H1 (cell line): Measurements from ENCODE around the gene SCN11A. TPM values are rescaled to one million over a fixed set of nuclear protein-coding genes. Genes with fewer than 3 reads are reported as not detected.
A peak's percentile ranks its signal among the peaks of the same experiment; 100 is the strongest.

ENCODE experiments used
- CTCF ChIA-PET: fragments of 300-600 bp; sonication (Branson Sonifier 250); formaldehyde crosslinking; loops from one replicate; lab custom pipeline; 2021; ENCODE audit not compliant: partially characterized antibody; lab: Charles Lee
- POLR2A ChIA-PET: fragments of 300-600 bp; sonication (Branson Sonifier 250); formaldehyde crosslinking; loops from one replicate; lab custom pipeline; 2021; ENCODE audit warnings: inconsistent platforms; ENCODE audit not compliant: partially characterized antibody; lab: Charles Lee
- DNase-seq, 2 experiments: peaks; one replicate each; pipeline versions ENCODE4 v3.0.0 to v3.0.0-alpha.2; 2010 to 2022; ENCODE audit warnings: low spot score in 2 of 2, low read depth in 1 of 2, mixed read lengths in 1 of 2
- FAIRE-seq: peaks from 2 replicates; lab custom pipeline; 2011; peaks lifted over from hg19 to GRCh38; lab: Jason Lieb, UNC
- H2AFZ ChIP-seq: 2 replicates; pipeline ENCODE4 v1.8.1; 2012; ENCODE audit warnings: low read length, inconsistent platforms
- H2AK5ac ChIP-seq: 2 replicates; pipeline ENCODE4 v1.6.1; 2013; ENCODE audit warnings: low read depth, low read length
- H2BK120ac ChIP-seq: replicated peaks from 2 replicates; pipeline ENCODE3; 2013; ENCODE audit warnings: low read depth, low read length, inconsistent platforms
- H2BK12ac ChIP-seq: 2 replicates; pipeline ENCODE4 v1.6.1; 2013; ENCODE audit warnings: low read depth, low read length
- H2BK15ac ChIP-seq: 2 replicates; pipeline ENCODE4 v1.6.1; 2013; ENCODE audit warnings: low read length
- H2BK20ac ChIP-seq: 2 replicates; pipeline ENCODE4 v1.6.1; 2013; ENCODE audit warnings: low read length
- H2BK5ac ChIP-seq: 2 replicates; pipeline ENCODE4 v1.6.1; 2013; ENCODE audit warnings: low read depth, low read length
- H3K14ac ChIP-seq: 2 replicates; pipeline ENCODE4 v1.6.1; 2013; ENCODE audit warnings: inconsistent platforms; ENCODE audit not compliant: insufficient read length
- H3K18ac ChIP-seq: 2 replicates; pipeline ENCODE4 v1.6.1; 2013; ENCODE audit warnings: low read length; ENCODE audit errors: extremely low read depth
- H3K23ac ChIP-seq: 2 replicates; pipeline ENCODE4 v1.6.1; 2013; ENCODE audit warnings: inconsistent platforms; ENCODE audit not compliant: insufficient read length
- H3K23me2 ChIP-seq: 2 replicates; pipeline ENCODE4 v1.6.1; 2013; ENCODE audit warnings: low read depth, low read length
- H3K27ac ChIP-seq: 2 replicates; pipeline ENCODE4 v1.6.1; 2011; ENCODE audit warnings: low read depth, low read length, inconsistent platforms
- H3K27me3 ChIP-seq, 4 experiments: replicated peaks in 1 of 4; 1 replicate in 1 of 4; 2 replicates in 3 of 4; pipeline versions ENCODE4 v1.6.1 to v1.8.1; 2011 to 2013; ENCODE audit warnings: low read length in 3 of 4, mild to moderate bottlenecking in 3 of 4, inconsistent platforms in 2 of 4, mixed read lengths in 2 of 4, moderate library complexity in 1 of 4; ENCODE audit not compliant: control insufficient read depth in 3 of 4, insufficient read depth in 3 of 4; ENCODE audit errors: extremely low read depth in 1 of 4
- H3K36me3 ChIP-seq, 4 experiments: 2 replicates each; pipeline versions ENCODE4 v1.6.1 to v1.8.1; 2011 to 2013; ENCODE audit warnings: mild to moderate bottlenecking in 4 of 4, low read length in 3 of 4, moderate library complexity in 2 of 4, control low read depth in 1 of 4, inconsistent platforms in 1 of 4; ENCODE audit not compliant: insufficient read depth in 4 of 4, control insufficient read depth in 2 of 4
- H3K4ac ChIP-seq: replicated peaks from 2 replicates; pipeline ENCODE3; 2013; ENCODE audit warnings: low read length, low read depth, mixed read lengths, inconsistent platforms; ENCODE audit not compliant: insufficient read length
- H3K4me1 ChIP-seq, 4 experiments: replicated peaks in 1 of 4; 1 replicate in 1 of 4; 2 replicates in 3 of 4; pipeline versions ENCODE4 v1.6.1 to v1.8.1; 2011 to 2013; ENCODE audit warnings: low read length in 3 of 4, inconsistent platforms in 2 of 4, mixed read lengths in 1 of 4; ENCODE audit not compliant: insufficient read depth in 4 of 4, control insufficient read depth in 3 of 4
- H3K4me2 ChIP-seq, 2 experiments: 2 replicates each; pipeline versions ENCODE4 v1.6.1 to v1.8.1; 2011 to 2013; ENCODE audit warnings: low read depth in 2 of 2, low read length in 2 of 2, control low read depth in 1 of 2, inconsistent platforms in 1 of 2, mild to moderate bottlenecking in 1 of 2; ENCODE audit not compliant: insufficient read depth in 1 of 2
- H3K4me3 ChIP-seq, 4 experiments: fragments of 200-600, 300-600 bp in 1 of 4; sonication (generic), shearing (Covaris generic), sonication (Bioruptor Twin) in 1 of 4; 2 replicates each; pipeline versions ENCODE4 v1.5.1 to v1.8.1; 2011 to 2016; ENCODE audit warnings: low read length in 4 of 4, low read depth in 3 of 4, control low read depth in 2 of 4, inconsistent platforms in 2 of 4, mild to moderate bottlenecking in 2 of 4, mixed read lengths in 1 of 4, moderate library complexity in 1 of 4; ENCODE audit not compliant: insufficient read depth in 2 of 4; ENCODE audit errors: extremely low read depth in 1 of 4
- H3K56ac ChIP-seq: replicated peaks from 2 replicates; pipeline ENCODE3; 2013; ENCODE audit warnings: low read depth, mild to moderate bottlenecking, mixed read lengths, low read length, inconsistent platforms; ENCODE audit not compliant: insufficient read length
- H3K79me1 ChIP-seq: 2 replicates; pipeline ENCODE4 v1.6.1; 2013; ENCODE audit warnings: low read depth, low read length, control low read depth
- H3K79me2 ChIP-seq, 2 experiments: 2 replicates each; pipeline versions ENCODE4 v1.6.1 to v1.8.1; 2012 to 2013; ENCODE audit warnings: low read length in 2 of 2, mild to moderate bottlenecking in 2 of 2, inconsistent platforms in 1 of 2; ENCODE audit not compliant: insufficient read depth in 2 of 2, control insufficient read depth in 1 of 2
- H3K9ac ChIP-seq, 4 experiments: replicated peaks in 1 of 4; 1 replicate in 1 of 4; 2 replicates in 3 of 4; pipeline versions ENCODE4 v1.6.1 to v1.8.1; 2011 to 2013; ENCODE audit warnings: low read depth in 3 of 4, low read length in 3 of 4, control low read depth in 2 of 4, mild to moderate bottlenecking in 2 of 4, moderate library complexity in 2 of 4, inconsistent platforms in 1 of 4; ENCODE audit errors: extremely low read depth in 1 of 4
- H3K9me3 ChIP-seq, 2 experiments: 2 replicates each; pipeline versions ENCODE4 v1.6.1 to v1.8.1; 2012 to 2013; ENCODE audit warnings: mild to moderate bottlenecking in 2 of 2, moderate library complexity in 2 of 2, control low read depth in 1 of 2, inconsistent platforms in 1 of 2, low read depth in 1 of 2, low read length in 1 of 2, mixed read lengths in 1 of 2; ENCODE audit not compliant: insufficient read depth in 2 of 2
- H4K20me1 ChIP-seq, 2 experiments: replicated peaks in 1 of 2; 2 replicates each; pipeline versions ENCODE3 to v1.8.1; 2011 to 2013; ENCODE audit warnings: inconsistent platforms in 2 of 2, low read length in 2 of 2, mild to moderate bottlenecking in 1 of 2; ENCODE audit not compliant: insufficient read depth in 2 of 2, control insufficient read depth in 1 of 2
- H4K5ac ChIP-seq: 2 replicates; pipeline ENCODE4 v1.6.1; 2013; ENCODE audit warnings: low read length, low read depth, mixed read lengths, inconsistent platforms; ENCODE audit not compliant: insufficient read length
- H4K8ac ChIP-seq: 2 replicates; pipeline ENCODE4 v1.8.0; 2013; ENCODE audit warnings: mild to moderate bottlenecking, moderate library complexity, low read length, inconsistent platforms; ENCODE audit not compliant: insufficient read depth; ENCODE audit errors: extremely low read depth
- H4K91ac ChIP-seq: replicated peaks from 2 replicates; pipeline ENCODE3; 2013; ENCODE audit warnings: low read length, mixed read lengths, inconsistent platforms; ENCODE audit not compliant: insufficient read length
- ASH2L ChIP-seq: fragments of 200-600, 300-600 bp; sonication (generic); IDR thresholded peaks from one replicate; pipeline ENCODE4 v1.7.1; 2017; ENCODE audit warnings: low read length
- BRCA1 ChIP-seq: IDR thresholded peaks from 2 replicates; pipeline ENCODE4 v1.6.1; 2012; ENCODE audit warnings: low read depth, low read length, improper control_type of control experiment
- CTBP2 ChIP-seq: IDR thresholded peaks from 2 replicates; pipeline ENCODE4 v1.7.0; 2011; ENCODE audit warnings: borderline replicate concordance, mild to moderate bottlenecking, moderate library complexity, mixed read lengths, low read length; ENCODE audit not compliant: insufficient read depth, insufficient read length
- HDAC2 ChIP-seq, 2 experiments: fragments of 300-600 bp in 1 of 2; sonication (generic) in 1 of 2; IDR thresholded peaks; 2 replicates each; pipeline ENCODE4 v1.6.1; 2011 to 2012; ENCODE audit warnings: low read depth in 2 of 2, low read length in 2 of 2, mild to moderate bottlenecking in 2 of 2, moderate library complexity in 2 of 2, borderline replicate concordance in 1 of 2, inconsistent platforms in 1 of 2
- JUND ChIP-seq: IDR thresholded peaks from 2 replicates; pipeline ENCODE4 v1.6.1; 2011; ENCODE audit warnings: mild to moderate bottlenecking, improper control_type of control experiment, low read length
- KDM1A ChIP-seq: fragments of 200-600, 300-600 bp; sonication (generic); IDR thresholded peaks from 2 replicates; pipeline ENCODE4 v1.7.1; 2016; ENCODE audit warnings: mild to moderate bottlenecking, low read length, borderline replicate concordance
- KDM4A ChIP-seq: IDR thresholded peaks from one replicate; pipeline ENCODE4 v1.7.1; 2012; ENCODE audit warnings: low read depth, mild to moderate bottlenecking, moderate library complexity, low read length, inconsistent platforms; ENCODE audit not compliant: severe bottlenecking
- POU5F1 ChIP-seq: IDR thresholded peaks from 2 replicates; pipeline ENCODE4 v1.6.1; 2011; ENCODE audit warnings: low read depth, mild to moderate bottlenecking, low read length, moderate library complexity
- RAD21 ChIP-seq, 2 experiments: IDR thresholded peaks in 1 of 2; conservative IDR thresholded peaks in 1 of 2; 2 replicates each; pipeline ENCODE4 v1.6.1; 2011; ENCODE audit warnings: low read depth in 2 of 2, low read length in 2 of 2, improper control_type of control experiment in 1 of 2, inconsistent platforms in 1 of 2, mild to moderate bottlenecking in 1 of 2, moderate library complexity in 1 of 2
- SP2 ChIP-seq: IDR thresholded peaks from 2 replicates; pipeline ENCODE4 v1.6.1; 2012; ENCODE audit warnings: mild to moderate bottlenecking, low read length, inconsistent platforms
- SP4 ChIP-seq: IDR thresholded peaks from 2 replicates; pipeline ENCODE4 v1.6.1; 2012; ENCODE audit warnings: low read length, inconsistent platforms
- SUZ12 ChIP-seq: fragments of 200-600 bp; sonication (generic); IDR thresholded peaks from 2 replicates; pipeline ENCODE4 v1.6.1; 2012; ENCODE audit warnings: mild to moderate bottlenecking, inconsistent platforms, low read length, moderate library complexity, mixed read lengths
- WGBS, 2 experiments: shearing (Covaris generic) in 1 of 2; methylation state at CpG; one replicate each; pipeline versions ENCODE4 v1.1.6 to v1.1.7; 2013 to 2015; ENCODE audit warnings: low lambda C conversion rate in 2 of 2, mixed read lengths in 2 of 2, inconsistent platforms in 1 of 2, low coverage in 1 of 2, missing lambda C conversion rate in 1 of 2; ENCODE audit not compliant: insufficient replicate concordance in 2 of 2, insufficient coverage in 1 of 2, insufficient read length in 1 of 2; ENCODE audit errors: extremely low coverage in 1 of 2, missing lambda C conversion rate in 1 of 2; 5-methylcytosine and 5-hydroxymethylcytosine counted together
- polyA plus RNA-seq, 7 experiments: library from polyadenylated mRNA; depleted of rRNA in 3 of 7; stranded (reverse) in 5 of 7; unstranded in 2 of 7; fragments of >200 nt in 5 of 7; fragments of 200-250 nt in 2 of 7; gene quantifications; 1 replicate in 5 of 7; 2 replicates in 1 of 7; 4 replicates in 1 of 7; pipeline versions ENCODE4 v1.2.1 to v1.2.3, GENCODE V29; 2011 to 2013; ENCODE audit warnings: missing spikeins in 2 of 7, mixed read lengths in 2 of 7
- total RNA-seq: library from RNA; stranded (reverse); fragmentation: NEBNext Ultra II Directional; extraction: Animal tissue kit (Norgen Biotek cat#: 25700); gene quantifications from 2 replicates; pipeline ENCODE4 v1.2.1, GENCODE V29; 2021

Gene SCN11A
- total and polyA plus RNA-seq, 2 of the 8 experiments (the other 6 are each of a cell fraction or from before 2014, with no cell fraction given), result 0.11 to 0.21 TPM

DNA sequence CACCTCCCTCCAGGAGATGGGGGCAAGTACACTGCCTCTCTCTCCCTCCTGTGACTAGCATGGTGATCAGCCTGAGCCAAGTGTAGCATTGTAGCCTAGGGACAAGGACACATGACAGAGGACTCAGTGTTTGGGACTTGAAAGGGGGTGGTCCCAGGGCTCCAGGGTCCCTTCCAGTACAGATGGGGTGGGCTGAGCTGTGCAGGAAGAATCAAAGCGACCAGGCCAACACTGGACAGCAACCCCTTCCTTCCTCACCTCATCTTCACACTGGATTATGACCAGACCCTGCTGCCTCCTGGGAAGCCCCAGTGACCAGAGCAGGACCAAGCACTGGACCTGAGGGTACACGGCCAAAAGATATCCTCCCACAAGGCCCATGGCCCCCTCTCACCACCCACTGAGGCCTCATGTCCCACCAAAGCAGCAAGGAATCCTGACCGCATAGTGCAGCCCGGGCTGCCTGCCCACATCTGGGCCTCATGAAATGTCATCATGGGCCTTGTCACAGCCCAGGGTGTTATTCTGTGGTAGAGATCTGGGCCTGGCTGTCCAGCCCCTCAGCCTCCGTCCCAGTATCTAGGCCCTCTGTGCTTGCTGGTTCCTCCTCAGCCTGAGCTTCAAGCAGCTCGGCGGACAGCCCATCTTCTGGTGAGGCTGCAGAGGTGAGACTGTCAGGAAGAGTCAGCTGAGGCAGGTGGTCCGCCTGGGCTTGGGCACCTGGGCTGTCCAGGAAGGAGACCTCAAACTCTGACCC lies 46.1 kb upstream of the SCN11A start:
- CTCF ChIA-PET, result interaction anchor here (0.6 to 3.2 kb wide), 6 partner anchors 8 to 193 kb away, joined by 3 to 16 read pairs (median 5); no protein-coding TSS in a partner anchor
- Histone ChIP-seq H3K4me1 (no peaks in the 10 kb centered on the region), H2BK12ac (no peak overlapping the region)
- no peak for TF ChIP-seq POU5F1
- no peak for TF ChIP-seq SP2
- no peak for TF ChIP-seq KDM4A
- TF ChIP-seq ASH2L, result no peak
- no peak for TF ChIP-seq KDM1A
- TF ChIP-seq SP4, result no peak
- no peak for TF ChIP-seq JUND
- no peak for TF ChIP-seq SUZ12
- TF ChIP-seq RAD21 (IDR thresholded peaks at IDR 0.05 in 1 of 2, conservative IDR thresholded peaks at IDR 0.05 in 1 of 2; ENCODE audit: low read depth in 2 of 2, low read length in 2 of 2), result no peak
- no peak for TF ChIP-seq HDAC2 (IDR thresholded peaks at IDR 0.05; ENCODE audit: borderline replicate concordance in 1 of 2, low read depth in 2 of 2, low read length in 2 of 2)
- no peak for TF ChIP-seq CTBP2
- TF ChIP-seq BRCA1, result no peak

More for the DNA sequence above, 46.1 kb upstream of the SCN11A start:
- Histone ChIP-seq H3K36me3 (peaks cover 18 to 47% (median 39%) of the 10 kb centered on the region in 4 experiments), H3K4me3 (no peak overlapping the region), H3K27ac (no peak overlapping the region), H2BK5ac (no peak overlapping the region), H2BK15ac (no peak overlapping the region), H3K9me3 (no peaks in the 10 kb centered on the region; a peak in 1 of 4 replicates), H3K9ac (no peak overlapping the region), H4K5ac (no peak overlapping the region), H4K8ac (no peak overlapping the region), H2BK20ac (no peak overlapping the region), H3K4me2 (no peak overlapping the region), H2AK5ac (no peak overlapping the region), H2BK120ac (no peak overlapping the region), H3K23ac (no peak overlapping the region), H4K91ac (no peak overlapping the region), H3K18ac (no peak overlapping the region), H3K27me3 (peaks cover 0 to 2% (median 0%) of the 10 kb centered on the region in 4 experiments; a peak in 1 of 7 replicates), H3K14ac (no peak overlapping the region), H3K4ac (no peak overlapping the region), H3K23me2 (no peaks in the 10 kb centered on the region), H3K79me2 (no peaks in the 10 kb centered on the region), H4K20me1 (peaks cover 3% of the 10 kb centered on the region in 2 experiments), H3K79me1 (no peaks in the 10 kb centered on the region; the same call in 1 of the 2 replicates), H3K56ac (no peak overlapping the region), H2AFZ (no peak overlapping the region)
- DNase-seq (peak in 1 of 2 experiments; percentile 33), FAIRE-seq (no peak)
- POLR2A ChIA-PET, result no interaction called here
- WGBS, 2 experiments, result 92% methylated on average over 8 of the region's 8 CpGs; no CpG with 5 or more reads in 1 of the 2 experiments
